ENCODE measurements around the gene NPHP4.
A peak's percentile ranks its signal among the peaks of the same experiment; 100 is the strongest.

GRCh38 chr1:6041432-6042062 lies 49.3 kb upstream of the NPHP4 start:
- TF ChIP-seq CTCF (conservative IDR thresholded peaks at IDR 0.05; ENCODE audit: low read length) (peak; percentile 77), EZH2phosphoT487 (IDR thresholded peaks at IDR 0.05; ENCODE audit: borderline replicate concordance, low read depth, low read length) (no peak)
